HG03097 (cell line): Measurements from ENCODE around the gene IGLL5.

Experiments
- ATAC-seq: cut with Tn5 transposase; IDR thresholded peaks from one replicate; pipeline ENCODE4 v1.9.1; 2021; ENCODE audit not compliant: unreplicated experiment, low FRiP score

IGLL5 gene

DNA sequence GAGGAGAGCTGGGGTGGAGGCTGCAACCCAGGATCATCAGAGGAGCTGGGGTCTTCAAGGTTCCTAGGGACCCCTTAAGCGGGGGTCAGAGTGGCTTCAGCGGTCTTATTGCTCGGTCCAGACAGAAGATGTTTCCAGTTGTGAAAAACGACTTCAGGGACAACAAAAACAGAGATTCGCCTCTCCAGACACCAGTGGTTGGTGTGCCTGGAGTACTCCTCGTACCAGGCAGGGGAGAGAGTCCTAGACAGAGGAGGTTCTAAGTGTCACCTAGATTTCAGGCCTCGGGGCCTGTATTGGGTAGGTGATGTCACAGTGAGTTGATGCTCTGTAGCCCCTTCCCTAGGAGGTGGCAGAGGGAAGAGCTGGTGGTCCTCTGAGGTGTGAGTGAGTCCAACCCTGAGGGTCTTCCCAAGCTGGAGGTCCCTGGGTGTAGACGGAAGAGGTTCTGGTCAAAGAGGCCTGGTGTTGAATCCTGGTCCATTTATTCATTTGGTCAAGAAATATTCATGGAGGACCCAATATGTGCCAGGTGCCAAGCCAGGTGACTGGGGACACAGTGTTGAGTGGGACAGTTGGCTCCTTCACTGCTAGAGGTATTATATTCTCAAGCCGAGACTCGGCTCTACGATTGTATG, 4.4 kb upstream of the IGLL5 start:
- no peak for ATAC-seq

DNA sequence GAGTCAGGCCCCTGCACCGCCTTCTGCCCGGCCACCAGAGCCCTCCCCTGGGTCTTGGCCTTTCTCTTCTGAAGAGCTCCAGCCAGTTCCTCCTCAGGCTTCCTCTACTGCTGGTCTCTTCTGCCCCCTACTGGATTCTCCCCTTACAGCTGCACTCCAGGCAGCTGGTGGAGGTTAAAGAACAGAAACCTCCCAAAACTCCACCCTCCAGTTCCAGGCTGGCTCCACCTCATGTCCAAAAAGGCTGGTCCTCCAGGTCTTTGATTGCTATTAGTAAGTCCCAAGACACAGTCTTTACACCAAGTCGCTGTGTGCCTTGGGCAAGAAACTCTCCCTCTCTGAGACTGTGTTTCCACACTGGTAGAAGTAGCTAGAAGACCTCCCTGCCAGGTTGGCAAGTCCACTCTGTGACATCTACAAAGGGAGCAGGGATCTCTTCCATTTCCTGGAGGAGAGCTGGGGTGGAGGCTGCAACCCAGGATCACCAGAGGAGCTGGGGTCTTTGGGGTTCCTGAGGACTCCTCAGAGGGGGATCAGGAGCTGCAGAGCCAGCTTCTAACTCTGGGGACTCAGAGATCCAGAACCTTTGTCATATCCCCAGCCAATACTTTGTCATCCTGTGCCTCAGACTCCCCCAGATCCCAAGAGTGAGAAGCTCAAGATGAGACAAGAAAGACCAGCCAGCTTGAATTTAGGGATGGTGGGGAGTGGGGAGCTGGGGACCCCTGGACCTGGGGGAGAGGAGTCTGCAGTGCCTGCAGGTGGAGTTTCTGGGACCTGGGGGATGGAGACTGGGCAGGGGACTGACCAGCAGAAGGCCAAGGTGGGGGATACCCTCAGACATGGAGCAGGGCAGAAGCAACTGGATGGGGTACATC, 3.4 kb upstream of the IGLL5 start:
- ATAC-seq = peak; percentile 47

GRCh38 chr22:22884888-22885840, 2.5 kb upstream of the IGLL5 start:
- ATAC-seq = peak; percentile 56

DNA sequence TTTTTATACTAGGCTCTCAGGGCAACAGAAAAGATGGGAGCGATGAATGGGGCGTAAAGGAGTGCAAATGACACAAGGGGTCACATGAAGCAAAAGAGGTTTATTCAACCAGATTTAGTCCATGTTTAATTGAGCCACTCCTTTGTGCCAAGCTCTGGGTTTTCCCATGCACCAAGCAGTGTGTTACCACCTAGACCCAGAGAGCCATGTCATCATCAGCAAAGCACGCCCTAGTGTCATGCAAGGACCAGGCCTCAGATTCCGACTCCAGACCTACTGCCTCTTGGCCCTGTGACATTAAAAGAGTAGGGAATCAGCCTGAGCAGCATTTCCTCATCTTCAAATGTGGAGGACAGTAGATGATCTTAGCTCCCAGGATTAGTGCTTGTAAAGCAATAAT, 1.1 kb upstream of the IGLL5 start:
- no peak for ATAC-seq

DNA sequence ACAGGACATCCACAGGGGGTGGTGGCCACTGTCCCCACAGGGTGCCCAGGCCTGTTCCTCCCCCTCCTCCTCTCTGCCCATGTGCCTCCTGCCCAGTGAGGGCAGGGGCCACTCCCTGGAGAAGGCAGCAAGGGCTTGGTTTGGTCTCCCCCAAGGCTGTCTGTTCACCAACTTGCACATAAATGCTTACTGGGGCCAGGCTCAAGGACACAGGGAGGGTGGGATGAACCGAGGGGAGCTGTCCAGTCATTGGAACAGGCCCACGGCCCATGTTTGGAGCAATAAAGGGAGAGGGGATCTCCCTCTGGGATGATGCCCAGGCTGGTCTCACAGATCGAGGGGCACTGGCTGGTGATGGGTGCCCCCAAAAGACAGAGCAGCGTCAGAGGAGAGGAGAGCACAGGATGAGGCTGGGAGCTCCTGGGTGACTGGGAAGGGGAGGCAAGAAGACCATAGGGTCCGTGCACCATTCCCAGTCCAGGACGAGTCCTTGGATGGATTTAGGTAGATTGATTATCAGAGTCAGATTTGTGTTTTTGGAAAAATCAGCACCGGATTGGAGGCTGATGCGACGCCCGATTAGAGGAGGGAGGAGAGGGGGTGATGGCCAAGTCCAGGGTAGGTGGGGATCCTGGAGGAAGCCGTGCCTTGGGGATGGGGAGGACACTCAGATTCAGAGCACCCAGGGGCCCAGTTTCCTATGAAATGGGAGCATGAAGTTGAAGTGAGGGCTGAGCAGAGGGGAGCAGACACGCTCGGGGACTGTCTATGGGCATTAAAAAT, 1.1 kb downstream of the IGLL5 start:
- no peak for ATAC-seq

- no peak for ATAC-seq
Observed at GRCh38 chr22:22890085-22890484, 2.5 kb downstream of the IGLL5 start.

GRCh38 chr22:22891139-22891621, 3.6 kb downstream of the IGLL5 start:
- no peak for ATAC-seq

- no peak for ATAC-seq
Observed at GRCh38 chr22:22892096-22893052, 4.8 kb downstream of the IGLL5 start.

DNA sequence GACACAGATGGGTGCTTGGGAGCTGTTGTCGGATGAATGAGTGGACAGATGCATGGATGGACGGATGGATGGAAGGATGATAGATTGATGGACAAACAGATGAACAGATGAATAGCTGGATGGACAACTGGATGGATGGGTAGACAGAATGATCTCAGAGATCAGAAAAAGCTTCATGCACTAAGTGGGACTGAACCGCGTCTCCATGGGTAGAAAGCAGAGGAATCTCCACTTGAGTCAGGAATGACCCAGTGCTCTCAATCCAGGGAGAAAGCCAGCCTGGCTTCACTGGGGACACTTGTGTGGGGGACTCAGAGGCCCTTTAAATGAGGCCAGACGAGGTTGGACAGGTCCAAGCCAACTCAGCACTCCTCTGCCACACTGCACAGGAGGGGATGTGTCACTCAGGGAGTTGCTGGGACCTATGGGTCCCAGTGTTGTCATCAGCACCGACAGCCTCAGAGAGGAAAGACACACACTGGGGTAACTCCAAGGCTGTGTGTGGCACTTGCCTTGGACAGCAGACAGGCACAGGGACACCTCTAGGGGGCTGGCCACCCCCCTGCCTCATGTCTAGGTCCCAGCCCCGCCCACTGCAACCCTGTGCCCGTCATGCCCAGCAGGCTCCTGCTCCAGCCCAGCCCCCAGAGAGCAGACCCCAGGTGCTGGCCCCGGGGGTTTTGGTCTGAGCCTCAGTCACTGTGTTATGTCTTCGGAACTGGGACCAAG, 5.6 kb downstream of the IGLL5 start:
- ATAC-seq = no peak

DNA sequence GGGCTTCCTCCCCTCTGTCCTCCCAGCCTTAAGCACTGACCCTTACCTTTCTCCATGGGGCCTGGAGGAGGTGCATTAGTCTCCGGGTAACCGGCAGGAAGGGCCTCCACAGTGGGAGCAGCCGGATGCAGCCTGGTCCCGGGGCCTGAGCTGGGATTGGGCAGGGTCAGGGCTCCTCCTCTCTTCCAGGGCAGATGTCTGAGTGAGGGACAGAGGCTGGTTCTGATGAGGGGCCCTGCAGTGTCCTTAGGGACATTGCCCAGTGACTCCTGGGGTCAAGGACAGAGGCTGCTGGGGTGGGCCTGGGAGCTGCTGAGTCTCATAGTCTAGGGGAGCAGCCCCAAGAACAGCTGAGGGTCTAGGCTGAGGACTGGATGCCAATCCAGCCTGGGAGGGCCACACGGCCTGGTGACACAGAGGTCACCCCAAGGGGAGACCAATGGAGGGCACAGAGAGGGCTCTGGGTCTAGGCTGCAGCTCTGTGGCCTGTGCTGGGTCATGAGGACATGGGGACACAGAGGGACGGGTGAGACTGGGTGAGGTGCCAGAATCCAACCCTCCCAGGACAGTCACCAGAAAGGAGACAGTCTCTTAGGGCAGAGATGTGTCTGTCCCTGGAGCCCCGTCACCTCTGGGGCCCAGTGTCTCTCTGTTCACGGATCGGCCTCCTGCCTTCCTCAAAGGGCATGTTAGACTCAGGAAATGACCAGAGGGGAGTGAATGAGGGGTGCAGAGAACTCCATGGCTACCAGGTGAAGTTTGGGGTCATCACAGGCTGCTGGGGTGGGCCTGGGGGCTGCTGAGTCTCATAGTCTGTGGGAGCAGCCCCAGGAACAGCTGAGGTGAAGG, 6.5 kb downstream of the IGLL5 start:
- no peak for ATAC-seq

- ATAC-seq = no peak
Observed at GRCh38 chr22:22894740-22895731, 7.4 kb downstream of the IGLL5 start.

DNA sequence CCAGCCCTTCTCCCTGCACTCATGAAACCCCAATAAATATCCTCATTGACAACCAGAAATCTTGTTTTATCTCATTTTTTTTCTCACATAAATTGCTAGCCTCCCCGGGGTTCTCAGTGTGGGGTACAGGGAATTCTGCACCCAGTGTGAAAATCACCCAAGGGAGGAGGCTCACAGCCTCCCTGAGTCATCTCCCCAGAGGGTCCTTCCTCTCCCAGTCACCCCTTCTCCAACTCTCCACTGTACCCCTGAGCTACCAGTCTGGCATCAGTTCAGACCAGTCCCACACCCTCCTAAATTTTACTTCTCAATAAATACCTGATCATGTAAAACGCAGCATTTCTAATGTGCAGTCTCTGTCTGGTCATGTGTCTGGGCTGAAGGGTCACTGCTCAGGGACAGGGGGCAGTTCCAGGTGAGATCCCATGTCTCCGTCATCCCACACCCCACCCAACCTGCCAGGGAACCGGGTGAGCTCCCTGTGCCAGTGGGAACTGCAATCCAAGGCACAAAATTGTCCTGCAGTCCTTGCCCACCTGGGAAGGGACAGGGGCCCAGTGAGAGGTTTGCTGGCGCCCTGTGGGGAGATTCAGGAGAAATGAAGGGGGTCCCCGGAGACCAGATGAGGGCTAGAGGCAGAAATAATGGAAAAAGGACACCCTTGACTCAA, 8.3 kb downstream of the IGLL5 start:
- no peak for ATAC-seq

DNA sequence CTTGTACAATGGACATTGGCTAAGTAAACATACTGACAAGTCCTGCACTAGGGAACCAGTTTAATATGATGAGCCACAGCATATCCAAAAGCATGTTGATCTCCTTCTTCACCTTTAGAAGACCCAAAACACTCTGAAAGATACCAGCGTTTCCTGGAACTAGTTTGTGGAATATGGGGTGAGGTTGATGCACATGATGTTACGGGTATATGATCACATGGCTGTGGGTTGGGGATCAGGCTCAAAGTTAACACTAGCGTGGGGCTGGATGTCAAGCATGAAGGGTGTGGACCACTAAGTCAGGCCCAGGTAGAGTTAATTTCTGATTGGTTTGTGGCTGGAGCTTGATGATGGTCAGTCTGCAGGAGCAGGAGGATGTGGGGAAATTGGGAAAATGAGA, 9.0 kb downstream of the IGLL5 start:
- ATAC-seq = no peak

DNA sequence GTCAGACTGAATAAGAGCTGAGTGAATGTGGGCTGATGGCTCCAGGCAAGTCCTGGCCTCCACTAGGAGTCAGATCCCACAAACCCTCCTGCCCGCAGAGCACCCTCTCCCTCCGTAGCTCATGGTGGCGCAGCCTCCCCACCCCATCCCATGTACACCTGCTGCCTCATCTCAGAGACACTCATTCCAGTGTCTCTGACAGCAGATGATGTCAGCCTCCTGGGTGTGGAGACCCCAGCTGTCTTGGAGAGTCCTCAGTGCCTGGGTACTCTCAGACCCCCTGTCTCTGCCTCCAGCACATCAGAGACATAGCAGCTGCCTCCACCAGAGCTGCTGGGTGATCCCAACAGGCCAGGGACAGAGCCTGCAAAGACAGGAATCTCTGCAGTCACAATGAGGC, 9.5 kb downstream of the IGLL5 start:
- ATAC-seq = no peak

DNA sequence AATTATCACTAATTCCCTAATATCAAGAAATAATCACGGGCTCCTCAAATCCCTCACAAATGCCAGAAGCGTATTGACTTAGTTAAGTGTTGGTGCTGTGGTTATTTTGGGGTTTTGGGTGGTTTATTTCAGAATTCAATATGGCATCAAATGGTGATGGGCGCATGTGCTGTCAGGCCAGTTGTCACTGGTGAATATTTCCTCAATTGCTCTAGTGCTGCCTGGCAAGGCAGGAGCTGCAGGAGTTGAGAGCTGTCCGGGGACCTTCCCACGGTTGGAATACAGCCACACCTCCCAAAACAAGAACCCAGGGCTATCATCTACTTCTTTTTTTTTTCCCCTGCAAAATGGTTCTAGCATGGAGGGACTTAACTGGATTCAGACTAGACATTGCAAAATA, 10.3 kb downstream of the IGLL5 start:
- no peak for ATAC-seq
